Endothelial cell of umbilical vein (primary cell): ENCODE results near the gene HK3. TPM values are rescaled to one million over a fixed set of nuclear protein-coding genes. Genes with fewer than 3 reads are reported as not detected.

Experiments
- BruUV-seq: library from RNA; stranded (reverse); fragments of 400-500 nt; replicated peaks from 2 replicates; lab custom pipeline; 2021; lab: Mats Ljungman, UMichigan
- CTCF ChIA-PET: fragments of 300-600, 350-600 bp; sonication (Branson Sonifier 250); formaldehyde crosslinking; loops from one replicate; lab custom pipeline; 2021; ENCODE audit warnings: antibody characterized with exemption, inconsistent platforms; lab: Charles Lee
- POLR2A ChIA-PET: fragments of 300-600, 350-600 bp; sonication (Branson Sonifier 250); formaldehyde crosslinking; loops from one replicate; lab custom pipeline; 2021; ENCODE audit warnings: antibody characterized with exemption, inconsistent platforms; lab: Charles Lee
- DNase-seq: peaks from one replicate; pipeline ENCODE4 v3.0.0-alpha.2; 2011; ENCODE audit warnings: low read depth, low spot score
- FAIRE-seq: peaks from 2 replicates; lab custom pipeline; 2011; peaks lifted over from hg19 to GRCh38; lab: Jason Lieb, UNC
- H2AFZ ChIP-seq: 2 replicates; pipeline ENCODE4 v1.6.0; 2012; ENCODE audit warnings: low read depth, low read length, control low read depth, inconsistent platforms
- H3K27ac ChIP-seq: 2 replicates; pipeline ENCODE4 v1.5.1; 2011; ENCODE audit warnings: low read depth, mild to moderate bottlenecking, control low read depth, low read length, moderate library complexity; ENCODE audit not compliant: insufficient read depth
- H3K27me3 ChIP-seq, 2 experiments: 2 replicates each; pipeline versions ENCODE4 v1.6.0 to v1.6.1; 2011; ENCODE audit warnings: low read length in 2 of 2, mixed read lengths in 1 of 2; ENCODE audit not compliant: control insufficient read depth in 2 of 2, insufficient read depth in 2 of 2
- H3K36me3 ChIP-seq, 2 experiments: 2 replicates in 1 of 2; 3 replicates in 1 of 2; pipeline ENCODE4 v1.5.1; 2011; ENCODE audit warnings: low read length in 2 of 2, mild to moderate bottlenecking in 1 of 2, moderate library complexity in 1 of 2; ENCODE audit not compliant: control insufficient read depth in 2 of 2, insufficient read depth in 2 of 2; ENCODE audit errors: extremely low read depth in 1 of 2
- H3K4me1 ChIP-seq: 3 replicates; pipeline ENCODE4 v1.5.1; 2011; ENCODE audit warnings: mild to moderate bottlenecking, low read length; ENCODE audit not compliant: control insufficient read depth, insufficient read depth; ENCODE audit errors: extremely low read depth
- H3K4me2 ChIP-seq: 2 replicates; pipeline ENCODE4 v1.6.1; 2011; ENCODE audit warnings: low read length, control low read depth, mixed read lengths; ENCODE audit not compliant: insufficient read depth
- H3K4me3 ChIP-seq, 3 experiments: fragments of 200-600 bp in 1 of 3; sonication (generic), shearing (Covaris generic) in 1 of 3; replicated peaks in 1 of 3; 2 replicates each; pipeline ENCODE4 v1.5.1; 2011 to 2016; ENCODE audit warnings: control low read depth in 3 of 3, low read length in 3 of 3, mild to moderate bottlenecking in 2 of 3, inconsistent platforms in 1 of 3, low read depth in 1 of 3, moderate library complexity in 1 of 3; ENCODE audit not compliant: insufficient read depth in 1 of 3
- H3K79me2 ChIP-seq: 2 replicates; pipeline ENCODE4 v1.6.0; 2012; ENCODE audit warnings: low read length, inconsistent platforms; ENCODE audit not compliant: control insufficient read depth, insufficient read depth
- H3K9ac ChIP-seq: replicated peaks from 2 replicates; pipeline ENCODE3; 2011; ENCODE audit warnings: low read length, control low read depth; ENCODE audit not compliant: insufficient read depth; ENCODE audit errors: extremely low read depth
- H3K9me1 ChIP-seq: replicated peaks from 3 replicates; pipeline ENCODE4 v1.6.0; 2011; ENCODE audit warnings: mild to moderate bottlenecking, low read length; ENCODE audit not compliant: control insufficient read depth, insufficient read depth; ENCODE audit errors: extremely low read depth
- H3K9me3 ChIP-seq: replicated peaks from 2 replicates; pipeline ENCODE4 v1.5.1; 2012; ENCODE audit warnings: low read length, inconsistent platforms; ENCODE audit not compliant: control insufficient read depth, insufficient read depth
- H4K20me1 ChIP-seq: replicated peaks from 2 replicates; pipeline ENCODE3; 2011; ENCODE audit warnings: mild to moderate bottlenecking, low read length; ENCODE audit not compliant: control insufficient read depth, insufficient read depth; ENCODE audit errors: extremely low read depth
- CTCF ChIP-seq, 2 donors: IDR thresholded peaks; 1 replicate in 1 of 2; 2 replicates in 1 of 2; pipeline ENCODE4 v1.5.1; 2011; ENCODE audit warnings: low read length in 2 of 2, mild to moderate bottlenecking in 2 of 2, moderate library complexity in 2 of 2, control low read depth in 1 of 2, inconsistent platforms in 1 of 2, low read depth in 1 of 2; ENCODE audit not compliant: insufficient read depth in 1 of 2; ENCODE audit errors: extremely low read depth in 1 of 2
- EZH2 ChIP-seq: IDR thresholded peaks from 2 replicates; pipeline ENCODE4 v1.6.1; 2012; ENCODE audit warnings: borderline replicate concordance, low read depth, mild to moderate bottlenecking, moderate library complexity, low read length, inconsistent platforms; ENCODE audit not compliant: severe bottlenecking
- FOS ChIP-seq: IDR thresholded peaks from 2 replicates; pipeline ENCODE4 v1.6.1; 2011; ENCODE audit warnings: mild to moderate bottlenecking, low read length, moderate library complexity, borderline replicate concordance; ENCODE audit not compliant: insufficient read depth
- GATA2 ChIP-seq: IDR thresholded peaks from 2 replicates; pipeline ENCODE4 v1.7.0; 2011; ENCODE audit warnings: low read depth, mild to moderate bottlenecking, moderate library complexity, mixed read lengths, low read length; ENCODE audit not compliant: insufficient read length, insufficient read depth
- JUN ChIP-seq: IDR thresholded peaks from 2 replicates; pipeline ENCODE4 v1.6.1; 2011; ENCODE audit warnings: borderline replicate concordance, low read depth; ENCODE audit not compliant: insufficient read length, insufficient read depth
- MYC ChIP-seq: IDR thresholded peaks from one replicate; pipeline ENCODE4 v1.6.1; 2011; ENCODE audit warnings: mild to moderate bottlenecking, low read depth, low read length
- POLR2A ChIP-seq: IDR thresholded peaks from 2 replicates; pipeline ENCODE4 v1.6.1; 2012; ENCODE audit warnings: low read depth, mild to moderate bottlenecking, control low read depth, low read length
- POLR2AphosphoS5 ChIP-seq: IDR thresholded peaks from 2 replicates; pipeline ENCODE4 v1.6.1; 2012; ENCODE audit warnings: low read depth, mild to moderate bottlenecking, control low read depth, low read length, moderate library complexity; ENCODE audit not compliant: insufficient read depth
- dilution Hi-C: fragments of 300-500 bp; cut with MboI; formaldehyde crosslinking; loops from one replicate; pipeline ENCODE4 v1.15.0; 2019; ENCODE audit warnings: low sequenced_read_pairs; ENCODE audit not compliant: extremely low pct_ligation_motif_present
- intact Hi-C: fragments of 100-400 bp; cut with micrococcal nuclease; formaldehyde crosslinking; loops from one replicate; pipeline ENCODE4 v1.10.0; 2022
- polyA plus RNA-seq, 4 experiments: library from polyadenylated mRNA; depleted of rRNA in 3 of 4; stranded (reverse) in 3 of 4; unstranded in 1 of 4; fragments of >200 nt; gene quantifications; 2 replicates each; pipeline versions ENCODE4 v1.2.1 to v1.2.3, GENCODE V29; 2011 to 2012; ENCODE audit warnings: missing spikeins in 1 of 4
- total RNA-seq: library from RNA; stranded (reverse); gene quantifications from 2 replicates; pipeline ENCODE4 v1.2.3, GENCODE V29; 2021
- TF ChIP-seq, protein P1 (sequence below): IDR thresholded peaks from 2 replicates; pipeline ENCODE4 v1.6.1; 2011; ENCODE audit not compliant: insufficient read depth, insufficient read length

HK3 gene
- total and polyA plus RNA-seq, 2 donors (not counting 3 experiments of a cell fraction or from before 2014, with no cell fraction given) = not detected

DNA sequence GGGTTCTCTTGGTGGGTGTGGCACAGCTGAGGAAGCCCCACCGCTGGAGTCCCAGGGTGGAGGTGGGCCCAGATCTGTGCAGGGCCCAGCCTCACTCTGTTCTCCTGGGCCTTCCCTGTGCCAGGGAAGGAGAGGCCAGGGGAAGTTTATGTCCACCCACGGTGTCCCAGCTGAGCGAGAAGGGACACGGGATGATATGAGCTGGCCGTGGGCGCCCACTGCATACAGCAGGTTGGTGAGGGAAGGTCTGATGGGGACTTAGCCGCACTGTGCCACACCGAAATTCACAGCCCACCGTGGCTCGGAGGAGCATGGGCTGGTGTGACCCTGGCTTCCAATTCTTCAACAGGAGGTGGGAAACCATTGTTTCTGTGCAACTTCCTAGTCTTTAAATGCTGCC, 54.9 kb downstream of the HK3 start:
- CTCF ChIA-PET = interaction anchor here (1.9 kb wide), 1 partner anchor 183 kb away, joined by 6 read pairs; no protein-coding TSS in a partner anchor
- Histone ChIP-seq H3K36me3 (no peaks in the 10 kb centered on the region), H3K9me3 (no peaks in the 10 kb centered on the region), H3K27ac (no peak overlapping the region), H3K4me1 (no peaks in the 10 kb centered on the region), H3K4me3 (no peak overlapping the region), H4K20me1 (no peaks in the 10 kb centered on the region), H3K9ac (no peak overlapping the region), H3K79me2 (no peaks in the 10 kb centered on the region), H3K27me3 (no peaks in the 10 kb centered on the region), H3K4me2 (no peak overlapping the region), H3K9me1 (no peaks in the 10 kb centered on the region), H2AFZ (no peak overlapping the region)
- DNase-seq (no peak), FAIRE-seq (no peak)
- POLR2A ChIA-PET = no interaction called here
- dilution Hi-C loops = no loop called here
- intact Hi-C loops = no loop called here
- BruUV-seq = no TSS peak
- TF ChIP-seq EZH2 (no peak), JUN (no peak), CTCF (IDR thresholded peaks at IDR 0.05; ENCODE audit: extremely low read depth in 1 of 2, insufficient read depth in 1 of 2, low read depth in 1 of 2, low read length in 2 of 2) (no peak), FOS (no peak), POLR2A (no peak), POLR2AphosphoS5 (no peak), GATA2 (no peak), MYC (no peak)
- TF ChIP-seq, protein P1, sequence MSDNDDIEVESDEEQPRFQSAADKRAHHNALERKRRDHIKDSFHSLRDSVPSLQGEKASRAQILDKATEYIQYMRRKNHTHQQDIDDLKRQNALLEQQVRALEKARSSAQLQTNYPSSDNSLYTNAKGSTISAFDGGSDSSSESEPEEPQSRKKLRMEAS = no peak
